GM18861 (cell line): ENCODE data around the gene ANKMY2.

ENCODE experiments used
- ATAC-seq: cut with Tn5 transposase; IDR thresholded peaks from one replicate; pipeline ENCODE4 v1.9.1; 2021; ENCODE audit not compliant: unreplicated experiment

Gene ANKMY2

GRCh38 chr7:16583834-16584233, 61.7 kb downstream of the ANKMY2 start:
- no peak for ATAC-seq

GRCh38 chr7:16581286-16581685, 64.3 kb downstream of the ANKMY2 start:
- no peak for ATAC-seq

- ATAC-seq = no peak
These were observed 66.3 kb downstream of the ANKMY2 start for GRCh38 chr7:16579216-16579615.

GRCh38 chr7:16571941-16572340, 73.6 kb downstream of the ANKMY2 start:
- ATAC-seq = no peak

- peak; percentile 53 for ATAC-seq
These were observed 80.6 kb downstream of the ANKMY2 start for GRCh38 chr7:16564909-16565426.

GRCh38 chr7:16564023-16564380, 81.6 kb downstream of the ANKMY2 start:
- no peak for ATAC-seq

GRCh38 chr7:16563281-16564022, 82.1 kb downstream of the ANKMY2 start:
- ATAC-seq = peak; percentile 93

- ATAC-seq = no peak
These were observed 82.9 kb downstream of the ANKMY2 start for GRCh38 chr7:16562456-16563220.

- no peak for ATAC-seq
These were observed 83.6 kb downstream of the ANKMY2 start for GRCh38 chr7:16561943-16562342.

- ATAC-seq = no peak
These were observed 85.9 kb downstream of the ANKMY2 start for GRCh38 chr7:16559497-16560179.

- no peak for ATAC-seq
These were observed 86.7 kb downstream of the ANKMY2 start for GRCh38 chr7:16558761-16559302.

- no peak for ATAC-seq
These were observed 89.2 kb downstream of the ANKMY2 start for GRCh38 chr7:16556359-16556758.

- no peak for ATAC-seq
These were observed 90.9 kb downstream of the ANKMY2 start for GRCh38 chr7:16554518-16555236.

GRCh38 chr7:16550671-16551070, 94.9 kb downstream of the ANKMY2 start:
- no peak for ATAC-seq
